Activated CD4-positive, alpha-beta T cell treated with anti-CD3 and anti-CD28 coated beads, Interleukin-2, amount 50 U/mL, for 24 hours (primary cell): ENCODE results near the gene ITGA7.
A peak's percentile ranks its signal among the peaks of the same experiment; 100 is the strongest.

Source experiments
- DNase-seq, 2 donors: peaks; one replicate each; pipeline ENCODE4 v3.0.0-alpha.2; 2020; ENCODE audit warnings: low read depth in 1 of 2, low spot score in 1 of 2

Gene ITGA7

GRCh38 chr12:55718015-55718414, 10.3 kb upstream of the ITGA7 start:
- DNase-seq, result no peak

GRCh38 chr12:55717011-55718007, 9.6 kb upstream of the ITGA7 start:
- DNase-seq, result no peak

GRCh38 chr12:55716582-55716957, 8.9 kb upstream of the ITGA7 start:
- no peak for DNase-seq

- peak; percentile 90 to 91 for DNase-seq
Measured at GRCh38 chr12:55715833-55716581, 8.3 kb upstream of the ITGA7 start, which contains the start of gene BLOC1S1. TSS of gene BLOC1S1 (plus strand) at chr12:55716046. CDS start at chr12:55716052, 6 bp downstream.

GRCh38 chr12:55715169-55715764, 7.6 kb upstream of the ITGA7 start:
- no peak for DNase-seq

- no peak for DNase-seq
Measured at GRCh38 chr12:55713721-55714120, 6.0 kb upstream of the ITGA7 start.

- DNase-seq, result no peak
Measured at GRCh38 chr12:55712700-55713415, 5.2 kb upstream of the ITGA7 start.

GRCh38 chr12:55711786-55712553, 4.3 kb upstream of the ITGA7 start:
- no peak for DNase-seq

- no peak for DNase-seq
Measured at GRCh38 chr12:55708695-55709233, 1.1 kb upstream of the ITGA7 start.

GRCh38 chr12:55707219-55707671, 459 bp downstream of the ITGA7 start:
- no peak for DNase-seq

GRCh38 chr12:55706568-55707218, 1.0 kb downstream of the ITGA7 start:
- DNase-seq, result no peak

GRCh38 chr12:55705782-55706402, 1.8 kb downstream of the ITGA7 start:
- DNase-seq, result no peak

- no peak for DNase-seq
Measured at GRCh38 chr12:55704824-55705718, 2.6 kb downstream of the ITGA7 start.

GRCh38 chr12:55703901-55704761, 3.6 kb downstream of the ITGA7 start:
- DNase-seq, result no peak

GRCh38 chr12:55703288-55703687, 4.4 kb downstream of the ITGA7 start:
- no peak for DNase-seq

- DNase-seq, result no peak
Measured at GRCh38 chr12:55702861-55703260, 4.8 kb downstream of the ITGA7 start.
